B cell (primary cell): ENCODE measurements around the gene AQR. TPM values are rescaled to one million over a fixed set of nuclear protein-coding genes. Genes with fewer than 3 reads are reported as not detected.

ENCODE experiments used
- ATAC-seq: fragments of 200-7000 bp; cut with Tn5 transposase; one replicate; pipeline ENCODE4 v1.10.0; 2021; ENCODE audit warnings: low read depth, mild to moderate bottlenecking, moderate number of reproducible peaks, moderate library complexity
- CTCF ChIA-PET: fragments of 350-600 bp; sonication (Branson Sonifier 250); formaldehyde crosslinking; loops from one replicate; lab custom pipeline; 2021; ENCODE audit warnings: antibody characterized with exemption, inconsistent platforms; lab: Charles Lee
- POLR2A ChIA-PET: fragments of 350-600 bp; sonication (Branson Sonifier 250); formaldehyde crosslinking; loops from one replicate; lab custom pipeline; 2021; ENCODE audit warnings: antibody characterized with exemption; lab: Charles Lee
- DNase-seq: peaks from one replicate; pipeline ENCODE4 v3.0.0; 2013
- H2AFZ ChIP-seq: 2 replicates; pipeline ENCODE4 v1.6.1; 2012; ENCODE audit warnings: mild to moderate bottlenecking, low read depth, low read length; ENCODE audit not compliant: insufficient read depth, poor library complexity, severe bottlenecking
- H3K27ac ChIP-seq, 2 donors: 1 replicate in 1 of 2; 2 replicates in 1 of 2; pipeline ENCODE4 v1.5.1; 2012 to 2013; ENCODE audit warnings: low read length in 2 of 2, mild to moderate bottlenecking in 2 of 2, moderate library complexity in 1 of 2
- H3K27me3 ChIP-seq, 4 experiments: fragments of 200-600 bp in 1 of 4; sonication (generic) in 1 of 4; replicated peaks in 1 of 4; 1 replicate in 2 of 4; 2 replicates in 2 of 4; pipeline versions ENCODE4 v1.6.1 to v1.7.0; 2013 to 2016; ENCODE audit warnings: low read length in 3 of 4, mild to moderate bottlenecking in 2 of 4, mixed read lengths in 1 of 4, moderate library complexity in 1 of 4; ENCODE audit not compliant: insufficient read depth in 4 of 4, control insufficient read depth in 3 of 4; ENCODE audit errors: control extremely low read depth in 1 of 4
- H3K36me3 ChIP-seq, 2 experiments: replicated peaks in 1 of 2; 1 replicate in 1 of 2; 2 replicates in 1 of 2; pipeline versions ENCODE4 v1.6.1 to v1.7.1; 2013; ENCODE audit warnings: low read length in 1 of 2; ENCODE audit not compliant: insufficient read depth in 2 of 2, control insufficient read depth in 1 of 2; ENCODE audit errors: control extremely low read depth in 1 of 2, extremely low read depth in 1 of 2
- H3K4me1 ChIP-seq, 2 donors: fragments of 200-600 bp in 1 of 2; sonication (generic) in 1 of 2; 1 replicate in 1 of 2; 2 replicates in 1 of 2; pipeline versions ENCODE4 v1.5.1 to v1.6.1; 2013 to 2017; ENCODE audit warnings: low read length in 2 of 2; ENCODE audit not compliant: control insufficient read depth in 2 of 2, insufficient read depth in 2 of 2
- H3K4me2 ChIP-seq: replicated peaks from 2 replicates; pipeline ENCODE3; 2012; ENCODE audit warnings: mild to moderate bottlenecking, low read depth, low read length; ENCODE audit not compliant: poor library complexity, severe bottlenecking
- H3K4me3 ChIP-seq, 5 experiments: fragments of 200-600 bp in 1 of 5; sonication (generic) in 1 of 5; 1 replicate in 3 of 5; 2 replicates in 2 of 5; pipeline versions ENCODE4 v1.5.1 to v1.7.0; 2011 to 2016; ENCODE audit warnings: low read length in 4 of 5, mild to moderate bottlenecking in 4 of 5, low read depth in 2 of 5, control low read depth in 1 of 5, moderate library complexity in 1 of 5; ENCODE audit not compliant: insufficient read depth in 1 of 5; ENCODE audit errors: control extremely low read depth in 1 of 5, extremely low read depth in 1 of 5
- H3K79me2 ChIP-seq: fragments of 200-600 bp; sonication (generic); one replicate; pipeline ENCODE4 v1.6.0; 2016; ENCODE audit warnings: low read length; ENCODE audit not compliant: control insufficient read depth, insufficient read depth
- H3K9ac ChIP-seq: fragments of 200-600 bp; sonication (generic); 2 replicates; pipeline ENCODE4 v1.6.1; 2017; ENCODE audit warnings: mild to moderate bottlenecking, low read length, moderate library complexity
- H3K9me3 ChIP-seq, 3 donors: one replicate each; pipeline versions ENCODE4 v1.6.1 to v1.7.1; 2013; ENCODE audit warnings: low read length in 2 of 3; ENCODE audit not compliant: control insufficient read depth in 2 of 3, insufficient read depth in 1 of 3; ENCODE audit errors: control extremely low read depth in 1 of 3
- H4K20me1 ChIP-seq: 2 replicates; pipeline ENCODE4 v1.6.0; 2012; ENCODE audit warnings: mild to moderate bottlenecking, low read length; ENCODE audit not compliant: insufficient read depth, control insufficient read depth, poor library complexity, severe bottlenecking
- H3K27ac Mint-ChIP-seq: one replicate; pipeline ENCODE4 v1.8.0; 2021; ENCODE audit warnings: mixed read lengths
- H3K27me3 Mint-ChIP-seq: one replicate; pipeline ENCODE4 v1.8.0; 2021; ENCODE audit warnings: mixed read lengths
- H3K4me1 Mint-ChIP-seq: one replicate; pipeline ENCODE4 v1.8.0; 2021; ENCODE audit warnings: mixed read lengths
- H3K4me3 Mint-ChIP-seq: one replicate; pipeline ENCODE4 v1.8.0; 2021; ENCODE audit warnings: mixed read lengths
- H3K9me3 Mint-ChIP-seq: one replicate; pipeline ENCODE4 v1.8.0; 2022; ENCODE audit warnings: mixed read lengths; ENCODE audit not compliant: insufficient read depth
- CTCF ChIP-seq: fragments of 200-600 bp; IDR thresholded peaks from one replicate; pipeline ENCODE4 v1.8.0; 2022; ENCODE audit warnings: antibody characterized with exemption, mild to moderate bottlenecking
- EZH2 ChIP-seq: IDR thresholded peaks from 2 replicates; pipeline ENCODE4 v1.6.1; 2012; ENCODE audit warnings: borderline replicate concordance, low read depth, mild to moderate bottlenecking, moderate library complexity, low read length; ENCODE audit not compliant: insufficient read depth, poor library complexity, severe bottlenecking
- WGBS: methylation state at CpG from one replicate; pipeline ENCODE4 v1.1.5; 2013; ENCODE audit warnings: missing lambda C conversion rate; ENCODE audit not compliant: insufficient coverage; 5-methylcytosine and 5-hydroxymethylcytosine counted together
- intact Hi-C: fragments of 100-400 bp; cut with micrococcal nuclease; formaldehyde crosslinking; loops from one replicate; pipeline ENCODE4 v1.10.0; 2022
- polyA plus RNA-seq: library from polyadenylated mRNA; depleted of rRNA; stranded (reverse); fragments of >200 nt; gene quantifications from 2 replicates; pipeline ENCODE4 v1.2.3, GENCODE V29; 2012
- total RNA-seq, 2 donors: library from RNA; stranded (reverse); fragments of 120-200 nt in 1 of 2; gene quantifications; 1 replicate in 1 of 2; 2 replicates in 1 of 2; pipeline versions ENCODE4 v1.2.3 to v1.2.4, GENCODE V29; 2013 to 2022

The AQR gene
- total and polyA plus RNA-seq, 2 donors (not counting 1 experiment from before 2014, with no cell fraction given) = 24.2 to 41.7 TPM

GRCh38 chr15:34976743-34977142, 7.2 kb upstream of the AQR start:
- Mint-ChIP-seq H3K27ac (no peak overlapping the region), H3K9me3 (no peaks in the 10 kb centered on the region), H3K4me1 (no peaks in the 10 kb centered on the region), H3K4me3 (no peak overlapping the region), H3K27me3 (no peaks in the 10 kb centered on the region)
- CTCF ChIA-PET = interaction anchor here (0.7 kb wide), 1 partner anchor 93 kb away, joined by 3 read pairs; no protein-coding TSS in a partner anchor
- ATAC-seq (no peak), DNase-seq (no peak)
- POLR2A ChIA-PET = no interaction called here
- no peaks in the 10 kb centered on the region for H3K79me2 ChIP-seq
- peaks cover 4% of the 10 kb centered on the region for H4K20me1 ChIP-seq
- no peak for TF ChIP-seq EZH2
- TF ChIP-seq CTCF = no peak
- H3K4me1 ChIP-seq = no peaks in the 10 kb centered on the region
- H3K9ac ChIP-seq = no peak overlapping the region
- 40% methylated on average over 1 of the region's 2 CpGs for WGBS
- no peak overlapping the region for H3K4me3 ChIP-seq
- no peaks in the 10 kb centered on the region for H3K9me3 ChIP-seq
- intact Hi-C loops = no loop called here
- no peak overlapping the region for H3K27ac ChIP-seq
- no peaks in the 10 kb centered on the region for H3K27me3 ChIP-seq
- no peak overlapping the region for H2AFZ ChIP-seq
- no peak overlapping the region for H3K4me2 ChIP-seq
- peaks cover 0 to 4% of the 10 kb centered on the region in 2 experiments for H3K36me3 ChIP-seq

- Histone ChIP-seq H3K36me3 (no peaks in the 10 kb centered on the region), H2AFZ (no peak overlapping the region), H4K20me1 (peaks cover 4% of the 10 kb centered on the region), H3K27ac (no peak overlapping the region), H3K27me3 (no peaks in the 10 kb centered on the region), H3K4me3 (no peak overlapping the region), H3K4me1 (no peaks in the 10 kb centered on the region), H3K4me2 (no peak overlapping the region), H3K9me3 (no peaks in the 10 kb centered on the region), H3K79me2 (no peaks in the 10 kb centered on the region), H3K9ac (no peak overlapping the region)
- ATAC-seq = no peak
- H3K27me3 Mint-ChIP-seq = no peaks in the 10 kb centered on the region
- no peak overlapping the region for H3K27ac Mint-ChIP-seq
- H3K9me3 Mint-ChIP-seq = no peaks in the 10 kb centered on the region
- no peaks in the 10 kb centered on the region for H3K4me1 Mint-ChIP-seq
- no peak overlapping the region for H3K4me3 Mint-ChIP-seq
- CTCF ChIA-PET = interaction anchor here (0.7 kb wide), 1 partner anchor 93 kb away, joined by 3 read pairs; no protein-coding TSS in a partner anchor
- WGBS = no CpG with 5 or more reads among the region's 2 CpGs
- intact Hi-C loops = no loop called here
- POLR2A ChIA-PET = no interaction called here
- DNase-seq = no peak
- TF ChIP-seq EZH2 = no peak
- TF ChIP-seq CTCF = no peak
These were observed 6.5 kb upstream of the AQR start for GRCh38 chr15:34976073-34976472.
